Measurements from ENCODE around the gene CORO2A. TPM values are rescaled to one million over a fixed set of nuclear protein-coding genes. Genes with fewer than 3 reads are reported as not detected.

The CORO2A gene
- total and polyA plus RNA-seq, 2 of the 4 experiments (the other 2 are of a cell fraction): 1.9 to 2.2 TPM

DNA sequence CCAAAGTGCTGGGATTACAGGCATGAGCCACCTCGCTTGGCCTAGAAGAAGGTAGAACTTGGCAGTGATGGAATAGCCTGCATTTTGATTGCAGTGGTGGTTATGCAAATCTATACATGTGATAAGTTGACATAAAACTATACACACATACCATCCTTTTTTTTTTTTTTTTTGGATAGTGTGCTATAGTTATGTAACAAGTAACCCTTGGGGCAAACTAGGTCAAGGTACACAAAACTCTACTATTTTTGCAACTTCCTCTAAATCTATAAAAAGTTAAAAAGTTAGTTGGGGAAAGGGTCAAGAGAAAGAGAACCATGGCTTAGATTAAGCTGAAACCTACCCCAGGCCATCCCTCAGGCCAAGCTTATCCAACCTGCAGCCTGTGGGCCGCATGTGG lies 84.5 kb downstream of the CORO2A start:
- H2BK15ac ChIP-seq (ENCODE audit: low read depth, low read length): no peak overlapping the region
- 0 out of 2 replicates have a peak, but pooled peaks cover 2% of the 10 kb centered on the region for H3K9me3 ChIP-seq (ENCODE audit: control insufficient read depth, insufficient read depth, low read length)
- H3K4me3 ChIP-seq (ENCODE audit: insufficient read depth, low read depth, low read length): no peak overlapping the region
- intact Hi-C loops (cut with micrococcal nuclease) (no loop called here), in situ Hi-C loops (cut with MboI; ENCODE audit: low sequenced_read_pairs) (no loop called here), dilution Hi-C loops (cut with HindIII; ENCODE audit: low sequenced_read_pairs, unreplicated experiment) (no loop called here)
- no peak overlapping the region for H3K18ac ChIP-seq (ENCODE audit: low read depth, low read length)
- no peak overlapping the region for H2AFZ ChIP-seq (replicated peaks; ENCODE audit: low read length, poor library complexity)
- ChIA-PET POLR2A (ENCODE audit: unreplicated experiment) (no interaction called here), CTCF (interaction anchor here (0.7 kb wide), 1 partner anchor 97 kb away, joined by 3 read pairs; no protein-coding TSS in a partner anchor)
- no CpG with 5 or more reads among the region's 2 CpGs for WGBS, 2 experiments (ENCODE audit: extremely low coverage in 2 of 2, insufficient read length in 1 of 2)
- no peak for ATAC-seq (ENCODE audit: low read depth)
- no peaks in the 10 kb centered on the region for H4K20me1 ChIP-seq (ENCODE audit: insufficient read depth, low read length)
- no peak overlapping the region for H2BK5ac ChIP-seq (ENCODE audit: low read depth, low read length, poor library complexity, severe bottlenecking)
- no peak overlapping the region for H2BK120ac ChIP-seq (ENCODE audit: low read depth, low read length)
- H4K91ac ChIP-seq (ENCODE audit: insufficient read depth, low read depth, low read length): no peak overlapping the region
- H2BK20ac ChIP-seq (ENCODE audit: low read depth, low read length): no peak overlapping the region
- H4K8ac ChIP-seq (ENCODE audit: low read depth in 2 of 2, low read length in 2 of 2): no peak overlapping the region
- no peak overlapping the region for H3K27ac ChIP-seq (ENCODE audit: insufficient read depth, low read length)
- H3K4me2 ChIP-seq (ENCODE audit: low read depth, low read length): no peak overlapping the region
- no peak overlapping the region for H2AK9ac ChIP-seq (replicated peaks; ENCODE audit: low read depth, low read length, poor library complexity)
- BruUV-seq (replicated peaks): no TSS peak
- H3K27me3 ChIP-seq (ENCODE audit: control insufficient read depth, insufficient read depth, low read length): no peaks in the 10 kb centered on the region
- no peak for TF ChIP-seq NFE2L2 (IDR thresholded peaks at IDR 0.05; ENCODE audit: low read depth, low read length)
- TF ChIP-seq BHLHE40 (IDR thresholded peaks at IDR 0.05; ENCODE audit: low read depth, low read length): no peak
- TF ChIP-seq, protein P1, sequence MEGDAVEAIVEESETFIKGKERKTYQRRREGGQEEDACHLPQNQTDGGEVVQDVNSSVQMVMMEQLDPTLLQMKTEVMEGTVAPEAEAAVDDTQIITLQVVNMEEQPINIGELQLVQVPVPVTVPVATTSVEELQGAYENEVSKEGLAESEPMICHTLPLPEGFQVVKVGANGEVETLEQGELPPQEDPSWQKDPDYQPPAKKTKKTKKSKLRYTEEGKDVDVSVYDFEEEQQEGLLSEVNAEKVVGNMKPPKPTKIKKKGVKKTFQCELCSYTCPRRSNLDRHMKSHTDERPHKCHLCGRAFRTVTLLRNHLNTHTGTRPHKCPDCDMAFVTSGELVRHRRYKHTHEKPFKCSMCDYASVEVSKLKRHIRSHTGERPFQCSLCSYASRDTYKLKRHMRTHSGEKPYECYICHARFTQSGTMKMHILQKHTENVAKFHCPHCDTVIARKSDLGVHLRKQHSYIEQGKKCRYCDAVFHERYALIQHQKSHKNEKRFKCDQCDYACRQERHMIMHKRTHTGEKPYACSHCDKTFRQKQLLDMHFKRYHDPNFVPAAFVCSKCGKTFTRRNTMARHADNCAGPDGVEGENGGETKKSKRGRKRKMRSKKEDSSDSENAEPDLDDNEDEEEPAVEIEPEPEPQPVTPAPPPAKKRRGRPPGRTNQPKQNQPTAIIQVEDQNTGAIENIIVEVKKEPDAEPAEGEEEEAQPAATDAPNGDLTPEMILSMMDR (conservative IDR thresholded peaks at IDR 0.05; ENCODE audit: low read depth, low read length): no peak
- no peak for TF ChIP-seq SMC3 (IDR thresholded peaks at IDR 0.05; ENCODE audit: low read depth, low read length)
- no peak for TF ChIP-seq RFX5 (IDR thresholded peaks at IDR 0.05; ENCODE audit: low read depth, low read length)
- no peak for TF ChIP-seq RAD21 (IDR thresholded peaks at IDR 0.05; ENCODE audit: low read length)
- no peak for TF ChIP-seq RCOR1 (IDR thresholded peaks at IDR 0.05; ENCODE audit: insufficient replicate concordance, low read length)
- TF ChIP-seq, protein P2, sequence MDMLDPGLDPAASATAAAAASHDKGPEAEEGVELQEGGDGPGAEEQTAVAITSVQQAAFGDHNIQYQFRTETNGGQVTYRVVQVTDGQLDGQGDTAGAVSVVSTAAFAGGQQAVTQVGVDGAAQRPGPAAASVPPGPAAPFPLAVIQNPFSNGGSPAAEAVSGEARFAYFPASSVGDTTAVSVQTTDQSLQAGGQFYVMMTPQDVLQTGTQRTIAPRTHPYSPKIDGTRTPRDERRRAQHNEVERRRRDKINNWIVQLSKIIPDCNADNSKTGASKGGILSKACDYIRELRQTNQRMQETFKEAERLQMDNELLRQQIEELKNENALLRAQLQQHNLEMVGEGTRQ (IDR thresholded peaks at IDR 0.05; ENCODE audit: low read depth, low read length): no peak
- TF ChIP-seq, protein P3, sequence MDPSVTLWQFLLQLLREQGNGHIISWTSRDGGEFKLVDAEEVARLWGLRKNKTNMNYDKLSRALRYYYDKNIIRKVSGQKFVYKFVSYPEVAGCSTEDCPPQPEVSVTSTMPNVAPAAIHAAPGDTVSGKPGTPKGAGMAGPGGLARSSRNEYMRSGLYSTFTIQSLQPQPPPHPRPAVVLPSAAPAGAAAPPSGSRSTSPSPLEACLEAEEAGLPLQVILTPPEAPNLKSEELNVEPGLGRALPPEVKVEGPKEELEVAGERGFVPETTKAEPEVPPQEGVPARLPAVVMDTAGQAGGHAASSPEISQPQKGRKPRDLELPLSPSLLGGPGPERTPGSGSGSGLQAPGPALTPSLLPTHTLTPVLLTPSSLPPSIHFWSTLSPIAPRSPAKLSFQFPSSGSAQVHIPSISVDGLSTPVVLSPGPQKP (IDR thresholded peaks at IDR 0.05; ENCODE audit: borderline replicate concordance, low read depth, low read length): no peak
- no peak for TF ChIP-seq CHD1 (IDR thresholded peaks at IDR 0.05; ENCODE audit: low read depth, low read length)
- TF ChIP-seq MAZ (IDR thresholded peaks at IDR 0.05; ENCODE audit: borderline replicate concordance, low read depth, low read length): no peak
- no peak for TF ChIP-seq POLR2A (IDR thresholded peaks at IDR 0.05; ENCODE audit: low read depth, low read length)
- TF ChIP-seq CEBPB (IDR thresholded peaks at IDR 0.05; ENCODE audit: low read depth, low read length): no peak
- no peak for TF ChIP-seq MXI1 (IDR thresholded peaks at IDR 0.05; ENCODE audit: borderline replicate concordance, low read depth, low read length)
- no peak for TF ChIP-seq FOS (IDR thresholded peaks at IDR 0.05; ENCODE audit: low read depth, low read length)
- H3K9ac ChIP-seq (ENCODE audit: low read depth, low read length): no peak overlapping the region
- no peaks in the 10 kb centered on the region for H3K36me3 ChIP-seq (ENCODE audit: control insufficient read depth, insufficient read depth, low read length)
- no peaks in the 10 kb centered on the region; a peak in 1 of 4 replicates for H3K79me1 ChIP-seq (ENCODE audit: low read depth in 1 of 2, low read length in 2 of 2)
- no peak overlapping the region for H3K56ac ChIP-seq (ENCODE audit: extremely low read depth, insufficient read depth, low read length)
- no peaks in the 10 kb centered on the region for H3K9me1 ChIP-seq (ENCODE audit: insufficient read depth, low read length)
- H3K4ac ChIP-seq (ENCODE audit: low read depth, low read length): no peak overlapping the region
- H4K5ac ChIP-seq (ENCODE audit: low read depth, low read length): no peak overlapping the region
- no peak overlapping the region for H2AK5ac ChIP-seq (ENCODE audit: low read depth, low read length)
- DNase-seq: no peak
- no peak overlapping the region for H3K23ac ChIP-seq (ENCODE audit: low read depth, low read length)
- H3K14ac ChIP-seq (replicated peaks; ENCODE audit: low read depth, low read length): no peak overlapping the region
- no peaks in the 10 kb centered on the region for H3K4me1 ChIP-seq (ENCODE audit: control insufficient read depth, insufficient read depth, low read length)

Measured in IMR-90 (cell line).